Neural cell (in vitro differentiated cells): ENCODE results near the gene DMKN. TPM values are rescaled to one million over a fixed set of nuclear protein-coding genes. Genes with fewer than 3 reads are reported as not detected.

Source experiments
- H2AFZ ChIP-seq: fragments of 200-600, 300-800 bp; sonication (generic), shearing (Covaris generic); 2 replicates; pipeline ENCODE4 v1.6.0; 2014; ENCODE audit warnings: low read depth, mild to moderate bottlenecking, antibody characterized with exemption, low read length, moderate library complexity
- H3F3A ChIP-seq: fragments of 200-600 bp; shearing (Covaris generic); 2 replicates; pipeline ENCODE4 v1.6.1; 2016; ENCODE audit warnings: mild to moderate bottlenecking, moderate library complexity, mixed read lengths, antibody characterized with exemption, low read length; ENCODE audit not compliant: insufficient read depth, poor library complexity, severe bottlenecking
- H3K27ac ChIP-seq: fragments of 200-600, 300-800 bp; sonication (generic), shearing (Covaris generic); 2 replicates; pipeline ENCODE4 v1.5.1; 2014; ENCODE audit warnings: mild to moderate bottlenecking, low read length, moderate library complexity
- H3K27me3 ChIP-seq: fragments of 300-800, 200-600 bp; sonication (generic), shearing (Covaris generic); 2 replicates; pipeline ENCODE4 v1.6.0; 2014; ENCODE audit warnings: mild to moderate bottlenecking, low read depth, low read length, moderate library complexity; ENCODE audit not compliant: insufficient read depth
- H3K36me3 ChIP-seq: fragments of 300-800, 200-600 bp; sonication (generic), shearing (Covaris generic); 2 replicates; pipeline ENCODE4 v1.5.1; 2014; ENCODE audit warnings: mild to moderate bottlenecking, antibody characterized with exemption, low read length, moderate library complexity; ENCODE audit not compliant: insufficient read depth
- H3K4me2 ChIP-seq: fragments of 300-800, 200-600 bp; sonication (generic), shearing (Covaris generic); 2 replicates; pipeline ENCODE4 v1.6.0; 2014; ENCODE audit warnings: mild to moderate bottlenecking, low read length
- H3K4me3 ChIP-seq: fragments of 300-800, 200-600 bp; sonication (generic), shearing (Covaris generic); 2 replicates; pipeline ENCODE4 v1.5.1; 2014; ENCODE audit warnings: mild to moderate bottlenecking, low read length, moderate library complexity
- H3K79me2 ChIP-seq: fragments of 200-600 bp; shearing (Covaris generic); replicated peaks from 2 replicates; pipeline ENCODE4 v1.6.0; 2014; ENCODE audit warnings: mild to moderate bottlenecking, low read length, moderate library complexity; ENCODE audit not compliant: insufficient read depth
- H3K9ac ChIP-seq: fragments of 300-800, 200-600 bp; sonication (generic), shearing (Covaris generic); 2 replicates; pipeline ENCODE4 v1.6.1; 2016; ENCODE audit warnings: mild to moderate bottlenecking, low read length, mixed read lengths
- H3K9me2 ChIP-seq: fragments of 200-600 bp; shearing (Covaris generic); 2 replicates; pipeline ENCODE4 v1.6.1; 2016; ENCODE audit warnings: mild to moderate bottlenecking, low read length, mixed read lengths; ENCODE audit not compliant: insufficient read depth
- H3K9me3 ChIP-seq: fragments of 200-600, 300-800 bp; sonication (generic), shearing (Covaris generic); 2 replicates; pipeline ENCODE4 v1.6.1; 2016; ENCODE audit warnings: mild to moderate bottlenecking, mixed run types, low read length, moderate library complexity, mixed read lengths
- H4K20me1 ChIP-seq: fragments of 200-600 bp; shearing (Covaris generic); 2 replicates; pipeline ENCODE4 v1.6.1; 2016; ENCODE audit warnings: mild to moderate bottlenecking, mixed run types; ENCODE audit not compliant: insufficient read depth
- CTCF ChIP-seq: fragments of 450-650 bp; IDR thresholded peaks from 2 replicates; pipeline ENCODE4 v1.5.1; 2014; ENCODE audit warnings: antibody characterized with exemption, mild to moderate bottlenecking, moderate library complexity; ENCODE audit not compliant: poor library complexity, severe bottlenecking
- EP300 ChIP-seq: fragments of 450-650 bp; conservative IDR thresholded peaks from 2 replicates; pipeline ENCODE4 v1.6.1; 2014; ENCODE audit warnings: antibody characterized with exemption, mild to moderate bottlenecking, moderate library complexity; ENCODE audit not compliant: poor library complexity, severe bottlenecking
- EZH2 ChIP-seq: fragments of 200-600, 300-800 bp; shearing (Covaris generic), sonication (generic); IDR thresholded peaks from 2 replicates; pipeline ENCODE4 v1.6.1; 2014; ENCODE audit warnings: antibody characterized with exemption, low read length, borderline replicate concordance, mild to moderate bottlenecking; ENCODE audit not compliant: insufficient read depth, poor library complexity, severe bottlenecking
- MXI1 ChIP-seq: fragments of 450-650 bp; conservative IDR thresholded peaks from 2 replicates; pipeline ENCODE4 v1.6.1; 2014; ENCODE audit warnings: antibody characterized with exemption, mild to moderate bottlenecking; ENCODE audit not compliant: poor library complexity, severe bottlenecking
- POLR2AphosphoS5 ChIP-seq: IDR thresholded peaks from 2 replicates; pipeline ENCODE4 v1.6.1; 2012
- RAD21 ChIP-seq: fragments of 450-650 bp; conservative IDR thresholded peaks from 2 replicates; pipeline ENCODE4 v1.6.1; 2014; ENCODE audit warnings: antibody characterized with exemption, mild to moderate bottlenecking, moderate library complexity
- REST ChIP-seq: IDR thresholded peaks from 2 replicates; pipeline ENCODE4 v1.6.1; 2012; ENCODE audit warnings: borderline replicate concordance
- SMC3 ChIP-seq: fragments of 450-650 bp; conservative IDR thresholded peaks from 2 replicates; pipeline ENCODE4 v1.6.1; 2014; ENCODE audit warnings: antibody characterized with exemption, mild to moderate bottlenecking, moderate library complexity; ENCODE audit not compliant: poor library complexity
- TAF1 ChIP-seq: IDR thresholded peaks from 2 replicates; pipeline ENCODE4 v1.6.1; 2012; ENCODE audit warnings: low read depth
- polyA plus RNA-seq: library from polyadenylated mRNA; depleted of rRNA; stranded (reverse); fragments of >200 nt; gene quantifications from 2 replicates; pipeline ENCODE4 v1.2.3, GENCODE V29; 2014

The DMKN gene
- polyA plus RNA-seq, 1 donor from 2014 or later, result not detected

- peak overlapping the region; percentile 99 for H3K4me3 ChIP-seq
- H3K9me3 ChIP-seq, result no peaks in the 10 kb centered on the region
- H3F3A ChIP-seq, result no peaks in the 10 kb centered on the region
- H3K27ac ChIP-seq, result no peak overlapping the region
- H3K9me2 ChIP-seq, result no peaks in the 10 kb centered on the region
- H3K27me3 ChIP-seq, result no peaks in the 10 kb centered on the region
- H3K36me3 ChIP-seq, result no peaks in the 10 kb centered on the region
- H4K20me1 ChIP-seq, result no peaks in the 10 kb centered on the region
- no peak overlapping the region for H3K9ac ChIP-seq
- H3K79me2 ChIP-seq, result peaks cover 18% of the 10 kb centered on the region
- no peak for TF ChIP-seq REST
- TF ChIP-seq EZH2, result no peak
- no peak for TF ChIP-seq POLR2AphosphoS5
- TF ChIP-seq EP300, result no peak
- no peak for TF ChIP-seq TAF1
- no peak for TF ChIP-seq SMC3
- TF ChIP-seq RAD21, result no peak
- no peak for TF ChIP-seq MXI1
- no peak for TF ChIP-seq CTCF
- peak overlapping the region; percentile 86 for H3K4me2 ChIP-seq
- H2AFZ ChIP-seq, result no peak overlapping the region
These were observed 33.1 kb upstream of the DMKN start for GRCh38 chr19:35546532-35546931.

GRCh38 chr19:35545855-35546381, 32.5 kb upstream of the DMKN start:
- Histone ChIP-seq H3K79me2 (peaks cover 18% of the 10 kb centered on the region), H2AFZ (peak overlapping the region; percentile 76), H3K9me2 (no peaks in the 10 kb centered on the region), H3K36me3 (no peaks in the 10 kb centered on the region), H3K27me3 (no peaks in the 10 kb centered on the region), H4K20me1 (no peaks in the 10 kb centered on the region), H3F3A (no peaks in the 10 kb centered on the region), H3K4me3 (peak overlapping the region; percentile 99), H3K27ac (no peak overlapping the region), H3K4me2 (peak overlapping the region; percentile 86), H3K9ac (peak overlapping the region; percentile 94), H3K9me3 (no peaks in the 10 kb centered on the region)
- peak; percentile 56 for TF ChIP-seq MXI1
- no peak for TF ChIP-seq POLR2AphosphoS5
- TF ChIP-seq TAF1, result no peak
- TF ChIP-seq CTCF, result no peak
